MM.1S (cell line): ENCODE data around the gene AK8.

Source experiments
- DNase-seq: peaks from one replicate; pipeline ENCODE4 v3.0.0-alpha.2; 2015
- H2AFZ ChIP-seq: fragments of 300-600 bp; sonication (generic); 2 replicates; pipeline ENCODE4 v1.6.0; 2016; ENCODE audit warnings: antibody characterized with exemption, low read length
- H3F3A ChIP-seq: fragments of 300-600 bp; sonication (generic); 2 replicates; pipeline ENCODE4 v1.6.1; 2016; ENCODE audit warnings: mild to moderate bottlenecking, antibody characterized with exemption, low read length, moderate library complexity, mixed read lengths; ENCODE audit not compliant: insufficient read depth
- H3K27ac ChIP-seq: fragments of 300-600 bp; sonication (generic); 2 replicates; pipeline ENCODE4 v1.5.1; 2016; ENCODE audit warnings: mild to moderate bottlenecking, low read length
- H3K27me3 ChIP-seq: fragments of 300-600 bp; sonication (generic); replicated peaks from 2 replicates; pipeline ENCODE4 v1.6.0; 2016; ENCODE audit warnings: low read length; ENCODE audit not compliant: insufficient read depth
- H3K36me3 ChIP-seq: fragments of 300-600 bp; sonication (generic); replicated peaks from 2 replicates; pipeline ENCODE4 v1.6.1; 2016; ENCODE audit warnings: mild to moderate bottlenecking, low read length, mixed read lengths; ENCODE audit not compliant: insufficient read depth
- H3K4me1 ChIP-seq: fragments of 300-600 bp; sonication (generic); 2 replicates; pipeline ENCODE4 v1.6.1; 2016; ENCODE audit warnings: low read length, mixed read lengths
- H3K4me2 ChIP-seq: fragments of 300-600 bp; sonication (generic); 2 replicates; pipeline ENCODE4 v1.6.0; 2016; ENCODE audit warnings: low read depth, low read length
- H3K4me3 ChIP-seq: fragments of 300-600 bp; sonication (generic); 2 replicates; pipeline ENCODE4 v1.5.1; 2016; ENCODE audit warnings: low read length, mixed read lengths
- H3K79me2 ChIP-seq: fragments of 300-600 bp; sonication (generic); 2 replicates; pipeline ENCODE4 v1.6.1; 2016; ENCODE audit warnings: mixed run types, low read length, mixed read lengths
- H3K9ac ChIP-seq: fragments of 300-600 bp; sonication (generic); 2 replicates; pipeline ENCODE4 v1.6.1; 2016; ENCODE audit warnings: low read length, mixed read lengths
- H3K9me2 ChIP-seq: fragments of 300-600 bp; sonication (generic); replicated peaks from 2 replicates; pipeline ENCODE4 v1.6.1; 2016; ENCODE audit warnings: mild to moderate bottlenecking, low read length, mixed read lengths; ENCODE audit not compliant: insufficient read depth
- H3K9me3 ChIP-seq: fragments of 300-600 bp; sonication (generic); replicated peaks from 2 replicates; pipeline ENCODE4 v1.6.1; 2016; ENCODE audit warnings: mild to moderate bottlenecking, low read length, mixed read lengths; ENCODE audit not compliant: insufficient read depth
- H4K20me1 ChIP-seq: fragments of 300-600 bp; sonication (generic); 2 replicates; pipeline ENCODE4 v1.6.1; 2016; ENCODE audit warnings: mild to moderate bottlenecking, low read length, moderate library complexity, mixed read lengths; ENCODE audit not compliant: insufficient read depth
- EZH2 ChIP-seq: fragments of 300-600 bp; sonication (generic); optimal IDR thresholded peaks from 2 replicates; pipeline ENCODE3; 2017; ENCODE audit warnings: low read depth, mild to moderate bottlenecking, antibody characterized with exemption, low read length, mixed read lengths
- EZH2phosphoT487 ChIP-seq: fragments of 300-600 bp; sonication (generic); IDR thresholded peaks from 2 replicates; pipeline ENCODE4 v1.6.1; 2018; ENCODE audit warnings: antibody characterized with exemption, low read length
- TF ChIP-seq, protein P1 (sequence below): fragments of 300-600 bp; sonication (generic); IDR thresholded peaks from 2 replicates; pipeline ENCODE4 v1.5.1; 2016; ENCODE audit warnings: antibody characterized with exemption, low read length, mixed read lengths

AK8 gene

DNA sequence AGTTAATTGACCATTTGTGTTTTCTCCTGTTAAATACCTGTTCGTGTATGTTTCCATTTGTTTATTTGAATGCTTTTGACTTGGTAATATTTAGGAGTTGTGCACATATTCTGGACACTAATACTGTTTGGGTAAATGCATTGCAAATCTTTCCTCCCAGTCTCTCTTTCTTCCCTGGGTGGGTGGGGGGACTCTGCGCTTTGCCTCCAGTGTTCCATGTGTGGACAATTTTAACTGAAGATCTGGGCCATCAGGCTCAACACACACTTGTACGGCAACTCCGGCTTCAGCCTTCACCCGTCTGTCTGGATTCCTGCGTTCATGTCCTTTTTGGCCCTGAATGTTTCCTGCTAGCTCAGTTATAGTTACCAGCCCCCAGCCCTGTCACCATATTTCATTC lies 167.8 kb downstream of the AK8 start:
- no peak for DNase-seq
- Histone ChIP-seq H3K9me3 (no peaks in the 10 kb centered on the region), H3K27ac (no peak overlapping the region), H3K79me2 (no peaks in the 10 kb centered on the region), H3K4me1 (no peaks in the 10 kb centered on the region), H3K4me3 (no peak overlapping the region), H3F3A (no peaks in the 10 kb centered on the region), H3K36me3 (no peaks in the 10 kb centered on the region), H3K4me2 (no peak overlapping the region), H3K27me3 (peaks cover 59% of the 10 kb centered on the region), H2AFZ (no peak overlapping the region), H3K9ac (no peak overlapping the region), H4K20me1 (no peaks in the 10 kb centered on the region), H3K9me2 (no peaks in the 10 kb centered on the region)
- TF ChIP-seq EZH2, result no peak
- TF ChIP-seq, protein P1, sequence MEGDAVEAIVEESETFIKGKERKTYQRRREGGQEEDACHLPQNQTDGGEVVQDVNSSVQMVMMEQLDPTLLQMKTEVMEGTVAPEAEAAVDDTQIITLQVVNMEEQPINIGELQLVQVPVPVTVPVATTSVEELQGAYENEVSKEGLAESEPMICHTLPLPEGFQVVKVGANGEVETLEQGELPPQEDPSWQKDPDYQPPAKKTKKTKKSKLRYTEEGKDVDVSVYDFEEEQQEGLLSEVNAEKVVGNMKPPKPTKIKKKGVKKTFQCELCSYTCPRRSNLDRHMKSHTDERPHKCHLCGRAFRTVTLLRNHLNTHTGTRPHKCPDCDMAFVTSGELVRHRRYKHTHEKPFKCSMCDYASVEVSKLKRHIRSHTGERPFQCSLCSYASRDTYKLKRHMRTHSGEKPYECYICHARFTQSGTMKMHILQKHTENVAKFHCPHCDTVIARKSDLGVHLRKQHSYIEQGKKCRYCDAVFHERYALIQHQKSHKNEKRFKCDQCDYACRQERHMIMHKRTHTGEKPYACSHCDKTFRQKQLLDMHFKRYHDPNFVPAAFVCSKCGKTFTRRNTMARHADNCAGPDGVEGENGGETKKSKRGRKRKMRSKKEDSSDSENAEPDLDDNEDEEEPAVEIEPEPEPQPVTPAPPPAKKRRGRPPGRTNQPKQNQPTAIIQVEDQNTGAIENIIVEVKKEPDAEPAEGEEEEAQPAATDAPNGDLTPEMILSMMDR, result no peak
- TF ChIP-seq EZH2phosphoT487, result no peak

DNA sequence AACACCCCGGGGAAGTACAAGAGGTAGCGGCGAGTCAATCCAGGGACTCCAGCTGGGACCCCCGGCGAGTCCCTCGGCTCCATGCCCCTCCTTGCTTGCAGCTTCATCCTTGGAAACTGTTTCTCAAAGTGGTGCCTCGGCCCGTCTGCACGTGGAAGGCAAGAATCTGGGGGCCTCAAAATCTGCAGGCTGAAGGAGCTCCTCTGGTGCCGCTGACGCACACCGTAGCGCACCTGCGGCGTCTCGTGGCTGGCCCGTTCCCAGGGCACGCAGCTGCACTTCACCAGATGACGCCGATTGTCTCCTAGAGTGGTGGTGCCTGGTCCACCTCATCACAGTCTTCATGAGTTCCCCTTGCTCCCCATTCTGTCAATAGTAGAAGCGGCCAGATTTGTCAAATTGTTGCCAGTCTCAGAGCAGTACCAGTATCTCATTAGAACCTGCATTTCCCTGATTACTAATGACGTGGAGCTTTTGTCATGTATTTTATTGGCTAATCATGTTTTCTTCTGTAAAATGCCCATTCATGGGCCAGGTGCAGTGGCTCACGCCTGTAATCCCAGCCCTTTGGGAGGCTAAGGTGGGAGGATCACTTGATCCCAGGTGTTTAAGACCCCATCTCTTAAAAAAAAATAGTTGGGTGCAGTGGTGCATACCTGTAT lies 169.2 kb downstream of the AK8 start:
- Histone ChIP-seq H3K9me3 (no peaks in the 10 kb centered on the region), H3K27ac (no peak overlapping the region), H3K9ac (no peak overlapping the region), H3K9me2 (no peaks in the 10 kb centered on the region), H3K27me3 (peaks cover 55% of the 10 kb centered on the region), H3K4me3 (no peak overlapping the region), H3K36me3 (no peaks in the 10 kb centered on the region), H3F3A (no peaks in the 10 kb centered on the region), H2AFZ (no peak overlapping the region), H4K20me1 (no peaks in the 10 kb centered on the region), H3K4me1 (no peaks in the 10 kb centered on the region), H3K79me2 (no peaks in the 10 kb centered on the region), H3K4me2 (no peak overlapping the region)
- no peak for DNase-seq
- no peak for TF ChIP-seq EZH2
- TF ChIP-seq, protein P1, result no peak
- no peak for TF ChIP-seq EZH2phosphoT487

DNA sequence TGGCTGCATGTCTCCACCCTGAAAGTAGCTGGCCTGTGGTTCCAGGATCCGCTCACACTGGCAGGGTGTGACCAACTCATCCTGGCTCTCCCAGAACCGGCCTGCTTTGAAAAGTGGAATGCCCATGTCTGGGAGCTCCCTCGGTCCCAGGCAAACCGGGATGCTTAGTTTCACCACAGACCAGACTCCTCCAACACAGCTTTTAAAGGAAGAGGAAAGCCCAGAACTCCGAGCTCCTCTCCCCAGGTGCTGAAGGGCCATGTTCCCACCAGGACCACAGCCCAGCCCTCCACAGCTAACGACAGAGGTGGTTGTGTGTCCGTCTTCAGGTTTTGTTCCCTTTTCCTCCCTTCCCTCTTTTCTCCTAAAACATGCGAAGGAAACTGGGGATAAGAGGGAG lies 169.8 kb downstream of the AK8 start:
- peaks cover 53% of the 10 kb centered on the region for H3K27me3 ChIP-seq
- H3K4me1 ChIP-seq, result no peaks in the 10 kb centered on the region
- no peaks in the 10 kb centered on the region for H3K79me2 ChIP-seq
- H3K36me3 ChIP-seq, result no peaks in the 10 kb centered on the region
- DNase-seq, result no peak
- no peak for TF ChIP-seq EZH2
- TF ChIP-seq, protein P1, result no peak
- no peak for TF ChIP-seq EZH2phosphoT487
- H3K9me3 ChIP-seq, result no peaks in the 10 kb centered on the region
- no peaks in the 10 kb centered on the region for H4K20me1 ChIP-seq
- no peak overlapping the region for H3K4me2 ChIP-seq
- H3K9ac ChIP-seq, result no peak overlapping the region
- no peak overlapping the region for H2AFZ ChIP-seq
- no peaks in the 10 kb centered on the region for H3F3A ChIP-seq
- no peak overlapping the region for H3K4me3 ChIP-seq
- no peaks in the 10 kb centered on the region for H3K9me2 ChIP-seq
- no peak overlapping the region for H3K27ac ChIP-seq
